Right atrium auricular region (tissue), 2 donors: ENCODE data around the gene SNX20. TPM values are rescaled to one million over a fixed set of nuclear protein-coding genes. Genes with fewer than 3 reads are reported as not detected.

Experiments used
- DNase-seq: peaks from one replicate; pipeline ENCODE4 v3.0.0-alpha.2; 2019; ENCODE audit warnings: low spot score
- H3K27ac ChIP-seq, 2 donors: fragments of 200-600 bp; sonication (generic); 1 replicate in 1 of 2; 2 replicates in 1 of 2; pipeline ENCODE4 v1.5.1; 2016 to 2019
- H3K27me3 ChIP-seq, 2 donors: fragments of 200-600 bp; sonication (generic); one replicate each; pipeline versions ENCODE4 v1.5.1 to v1.6.0; 2017 to 2019
- H3K36me3 ChIP-seq: fragments of 200-600 bp; sonication (generic); one replicate; pipeline ENCODE4 v1.5.1; 2016
- H3K4me1 ChIP-seq, 2 donors: fragments of 200-600 bp; sonication (generic); one replicate each; pipeline versions ENCODE4 v1.5.1 to v1.6.0; 2017 to 2019
- H3K4me3 ChIP-seq, 2 donors: fragments of 200-600 bp; sonication (generic); 1 replicate in 1 of 2; 2 replicates in 1 of 2; pipeline ENCODE4 v1.5.1; 2017 to 2019; ENCODE audit warnings: mild to moderate bottlenecking in 1 of 2, moderate library complexity in 1 of 2
- H3K9me3 ChIP-seq, 2 donors: fragments of 200-600 bp; sonication (generic); one replicate each; pipeline ENCODE4 v1.5.1; 2019
- CTCF ChIP-seq, 2 donors: fragments of 200-600 bp; sonication (generic); IDR thresholded peaks; one replicate each; pipeline ENCODE4 v1.5.1; 2019; ENCODE audit warnings: antibody characterized with exemption in 2 of 2
- total RNA-seq, 2 donors: library from RNA; depleted of rRNA; stranded (reverse); fragments of >200 nt; gene quantifications; one replicate each; pipeline ENCODE4 v1.1.0, GENCODE V29; 2016

SNX20 gene
- total RNA-seq, 2 donors from 2014 or later: 0.89 to 1.9 TPM

GRCh38 chr16:50673496-50674275 lies 7.4 kb downstream of the SNX20 start:
- H3K27me3 ChIP-seq: peaks cover 0 to 7% of the 10 kb centered on the region in 2 donors
- no peaks in the 10 kb centered on the region for H3K36me3 ChIP-seq
- no peak overlapping the region for H3K4me3 ChIP-seq
- no peak for TF ChIP-seq CTCF (IDR thresholded peaks at IDR 0.05)
- H3K27ac ChIP-seq: no peak overlapping the region
- no peak for DNase-seq
- H3K4me1 ChIP-seq: peaks cover 0 to 3% of the 10 kb centered on the region in 2 donors
- peaks cover 4 to 24% of the 10 kb centered on the region in 2 donors for H3K9me3 ChIP-seq

GRCh38 chr16:50671644-50672260 lies 9.4 kb downstream of the SNX20 start:
- Histone ChIP-seq H3K27ac (no peak overlapping the region), H3K4me1 (peaks cover 0 to 8% of the 10 kb centered on the region in 2 donors), H3K4me3 (no peak overlapping the region), H3K9me3 (peaks cover 4 to 24% of the 10 kb centered on the region in 2 donors), H3K27me3 (peaks cover 0 to 7% of the 10 kb centered on the region in 2 donors), H3K36me3 (no peaks in the 10 kb centered on the region)
- no peak for DNase-seq
- peak in 1 of 2 donors; percentile 51 for TF ChIP-seq CTCF (IDR thresholded peaks at IDR 0.05)

DNA sequence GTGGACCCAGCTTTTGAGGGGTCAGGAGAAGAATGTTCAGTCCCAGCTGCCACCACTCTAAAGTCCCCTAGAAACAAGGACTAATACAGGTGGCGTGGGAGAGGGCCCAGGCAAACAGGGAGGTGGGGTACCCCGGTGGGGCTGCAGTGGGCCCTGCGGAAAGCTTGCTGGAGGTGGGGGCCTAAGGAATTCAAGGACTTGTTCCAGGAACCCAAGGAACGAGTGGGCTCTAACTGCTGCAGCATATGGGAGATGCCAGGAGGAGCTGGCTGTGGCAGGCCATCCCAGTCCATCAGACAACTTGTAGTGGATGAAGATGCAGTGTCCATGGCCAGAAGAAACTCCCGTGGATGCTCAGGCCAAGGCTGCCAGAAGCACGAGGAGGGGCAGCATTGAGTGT lies 10.6 kb downstream of the SNX20 start:
- no peak for DNase-seq
- Histone ChIP-seq H3K27me3 (peaks cover 0 to 7% of the 10 kb centered on the region in 2 donors), H3K36me3 (no peaks in the 10 kb centered on the region), H3K27ac (no peak overlapping the region), H3K4me1 (peaks cover 0 to 8% of the 10 kb centered on the region in 2 donors), H3K9me3 (peaks cover 4 to 24% of the 10 kb centered on the region in 2 donors), H3K4me3 (no peak overlapping the region)
- no peak for TF ChIP-seq CTCF (IDR thresholded peaks at IDR 0.05)

DNA sequence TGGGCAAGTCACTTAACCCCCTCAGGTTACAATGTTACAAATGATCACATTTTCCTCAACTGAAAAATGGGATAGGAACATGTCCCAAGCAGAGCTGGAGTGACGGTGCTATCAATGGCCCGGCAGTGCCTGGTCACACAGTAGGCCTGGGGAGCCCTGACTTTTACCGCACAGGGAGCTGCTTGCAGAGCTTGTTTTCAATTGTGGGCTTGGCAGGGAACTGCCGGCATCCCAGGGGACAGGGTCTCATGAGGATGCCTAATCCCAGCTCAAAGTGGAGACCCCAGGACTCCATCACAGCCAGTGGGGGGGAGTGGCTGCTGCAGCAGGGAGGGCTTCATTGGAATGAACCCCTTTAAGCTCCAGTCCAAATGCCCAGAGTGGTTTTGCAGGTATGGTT lies 11.4 kb downstream of the SNX20 start:
- no peak for TF ChIP-seq CTCF (IDR thresholded peaks at IDR 0.05)
- DNase-seq: no peak
- Histone ChIP-seq H3K4me1 (peaks cover 0 to 12% of the 10 kb centered on the region in 2 donors), H3K27ac (no peak overlapping the region), H3K4me3 (no peak overlapping the region), H3K36me3 (no peaks in the 10 kb centered on the region), H3K27me3 (peaks cover 0 to 7% of the 10 kb centered on the region in 2 donors), H3K9me3 (peaks cover 4 to 24% of the 10 kb centered on the region in 2 donors)

DNA sequence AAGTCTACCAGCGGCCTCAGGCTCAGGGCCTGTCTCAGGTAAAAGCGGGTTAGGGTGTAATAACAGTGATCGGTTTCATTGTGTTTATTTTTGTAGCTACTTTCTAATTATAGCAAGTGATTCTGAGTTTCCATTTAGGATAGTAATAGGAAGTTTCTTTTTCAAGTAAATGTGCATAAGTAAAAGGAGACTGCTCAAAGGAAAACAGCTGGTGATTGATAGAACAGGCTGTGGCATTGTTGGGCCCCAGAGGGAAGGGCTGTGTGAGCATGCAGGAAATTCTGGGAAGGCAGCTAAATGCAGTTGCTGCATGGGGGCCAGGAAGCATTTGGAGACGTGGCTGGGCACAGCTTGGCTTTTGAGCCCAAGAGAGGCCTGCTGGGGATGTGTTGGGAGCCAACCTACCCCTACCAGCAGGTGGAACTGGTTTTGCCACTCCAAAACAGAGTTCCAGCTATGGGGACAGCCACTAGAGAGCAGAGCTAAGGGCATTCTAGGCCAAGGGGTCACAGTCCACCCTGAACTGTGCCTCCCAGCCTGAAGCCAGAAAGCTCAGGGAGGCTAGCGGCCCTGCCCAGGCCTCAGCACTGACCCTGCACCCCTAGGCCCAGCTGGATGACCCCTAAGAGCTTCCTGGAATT lies 12.6 kb downstream of the SNX20 start:
- Histone ChIP-seq H3K27me3 (peaks cover 0 to 5% of the 10 kb centered on the region in 2 donors), H3K9me3 (peaks cover 4 to 20% of the 10 kb centered on the region in 2 donors), H3K4me1 (peaks cover 0 to 12% of the 10 kb centered on the region in 2 donors), H3K36me3 (no peaks in the 10 kb centered on the region), H3K4me3 (no peak overlapping the region), H3K27ac (no peak overlapping the region)
- no peak for TF ChIP-seq CTCF (IDR thresholded peaks at IDR 0.05)
- no peak for DNase-seq
